DMS153 (cell line): Measurements from ENCODE around the gene ANO10.
"Not testable (repeated sequence)": the region's sequence is repeated elsewhere in the genome, so short reads cannot be mapped to it uniquely, and the experiment has no call there.

Experiments used
- DNase-seq: peaks from one replicate; lab custom pipeline; 2025; lab: John Stamatoyannopoulos, UW

ANO10 gene

DNA sequence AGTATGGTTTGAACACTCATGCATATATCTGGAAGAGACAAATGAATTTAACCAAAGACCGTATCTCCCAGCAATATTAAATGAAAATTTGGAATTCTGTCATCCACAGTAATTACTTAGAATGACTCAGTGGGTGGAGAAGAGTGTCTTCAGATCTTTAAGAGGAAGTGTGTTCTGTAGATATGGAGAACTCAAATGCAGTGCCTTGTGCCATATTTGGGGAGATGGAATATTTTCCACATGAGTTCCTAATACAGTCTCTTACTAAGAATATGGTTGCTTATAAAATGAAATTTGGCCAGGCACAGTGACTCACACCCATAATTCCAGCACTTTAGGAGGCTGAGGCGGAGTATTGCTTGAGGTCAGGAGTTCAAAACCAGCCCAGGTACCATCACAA lies 40.5 kb downstream of the ANO10 start:
- DNase-seq: no peak

GRCh38 chr3:43580181-43580580 lies 41.6 kb downstream of the ANO10 start:
- no peak for DNase-seq

- DNase-seq: no peak
These were observed 48.2 kb downstream of the ANO10 start for GRCh38 chr3:43573576-43573975.

DNA sequence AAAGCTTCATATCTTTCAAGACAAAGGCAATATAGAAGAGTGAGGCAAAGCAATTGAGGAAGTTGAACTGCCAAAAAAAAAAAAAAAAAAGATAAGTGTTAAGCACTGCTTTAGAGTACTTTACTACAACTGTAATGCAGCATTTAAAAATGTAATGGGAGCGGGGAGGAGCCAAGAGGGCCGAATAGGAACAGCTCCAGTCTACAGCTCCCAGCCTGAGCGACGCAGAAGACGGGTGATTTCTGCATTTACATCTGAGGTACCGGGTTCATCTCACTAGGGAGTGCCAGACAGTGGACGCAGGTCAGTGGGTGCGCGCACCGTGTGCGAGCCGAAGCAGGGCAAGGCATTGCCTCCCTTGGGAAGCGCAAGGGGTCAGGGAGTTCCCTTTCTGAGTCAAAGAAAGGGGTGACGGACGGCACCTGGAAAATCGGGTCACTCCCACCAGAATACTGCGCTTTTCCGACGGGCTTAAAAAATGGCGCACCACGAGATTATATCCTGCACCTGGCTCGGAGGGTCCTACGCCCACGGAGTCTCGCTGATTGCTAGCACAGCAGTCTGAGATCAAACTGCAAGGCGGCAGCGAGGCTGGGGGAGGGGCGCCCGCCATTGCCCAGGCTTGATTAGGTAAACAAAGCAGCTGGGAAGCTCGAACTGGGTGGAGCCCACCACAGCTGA lies 56.0 kb downstream of the ANO10 start:
- not testable (repeated sequence) for DNase-seq

GRCh38 chr3:43559961-43560360 lies 61.9 kb downstream of the ANO10 start:
- DNase-seq: no peak

DNA sequence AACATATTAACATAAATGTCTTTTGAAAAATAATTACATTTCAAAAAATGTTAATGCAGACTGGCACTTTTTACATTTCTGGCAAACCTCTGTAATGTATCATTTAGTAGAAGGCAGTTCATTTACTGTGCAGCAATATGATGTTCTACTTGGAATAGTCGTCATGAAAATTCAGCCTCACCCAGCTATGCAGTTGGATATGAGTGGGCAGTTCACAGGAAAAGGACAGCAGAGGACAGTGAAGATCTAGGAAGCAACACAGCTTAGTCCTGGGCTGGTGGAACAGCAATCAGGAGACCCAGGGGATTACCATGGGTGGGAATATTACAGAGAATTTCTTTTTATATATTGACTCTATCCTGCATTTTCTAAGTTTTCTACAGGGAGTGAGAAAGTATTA lies 63.6 kb downstream of the ANO10 start:
- DNase-seq: no peak

DNA sequence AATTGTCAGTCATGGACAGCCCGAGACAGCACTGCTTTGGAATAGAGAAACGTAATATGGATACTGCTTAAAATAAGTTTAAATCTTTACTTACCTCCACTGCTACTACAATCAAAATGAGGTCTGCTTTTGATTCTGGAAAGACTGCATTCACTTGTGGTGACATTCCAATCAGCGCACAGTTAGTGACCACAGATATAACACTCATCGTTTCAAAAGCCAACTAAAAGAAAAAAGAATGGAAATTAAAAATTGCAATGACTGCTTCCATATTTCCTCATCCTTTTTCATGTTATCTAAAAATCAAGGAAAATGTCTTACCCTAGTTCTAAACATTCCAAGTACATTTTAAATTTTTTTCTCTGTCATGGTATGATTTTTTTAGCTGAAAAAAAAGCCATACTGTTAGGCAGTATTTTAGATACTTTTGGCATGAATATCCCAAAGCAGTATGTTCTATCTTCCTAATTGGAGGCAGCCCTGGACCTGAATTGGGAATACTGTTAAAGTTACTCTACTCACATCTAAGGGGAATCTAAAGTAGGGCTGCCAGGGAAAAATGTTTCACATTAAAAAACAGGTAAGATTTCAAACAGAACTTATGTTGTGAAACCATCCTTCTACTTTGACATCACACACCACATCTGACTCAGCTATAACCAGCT lies 72.1 kb downstream of the ANO10 start:
- DNase-seq: no peak

DNA sequence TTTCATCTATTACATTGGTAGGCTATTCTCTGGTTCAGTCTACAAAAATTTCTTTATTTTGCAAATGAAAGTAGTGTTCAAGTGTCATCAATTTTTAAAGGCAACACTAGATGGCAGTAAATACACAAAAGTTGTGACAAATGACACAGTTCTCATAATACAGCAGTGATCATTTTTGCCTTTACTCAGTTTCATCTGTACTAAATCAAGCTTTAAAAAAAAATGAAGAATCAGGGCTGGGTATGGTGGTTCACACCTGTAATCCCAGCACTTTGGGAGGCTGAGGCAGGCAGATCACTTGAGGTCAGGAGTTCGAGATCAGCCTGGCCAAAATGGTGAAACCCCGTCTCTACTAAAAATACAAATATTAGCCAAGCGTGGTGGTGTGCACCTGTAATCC lies 77.5 kb downstream of the ANO10 start:
- not testable (repeated sequence) for DNase-seq

GRCh38 chr3:43542328-43543043 lies 79.3 kb downstream of the ANO10 start:
- DNase-seq: no peak

GRCh38 chr3:43540624-43541023 lies 81.2 kb downstream of the ANO10 start:
- no peak for DNase-seq

DNA sequence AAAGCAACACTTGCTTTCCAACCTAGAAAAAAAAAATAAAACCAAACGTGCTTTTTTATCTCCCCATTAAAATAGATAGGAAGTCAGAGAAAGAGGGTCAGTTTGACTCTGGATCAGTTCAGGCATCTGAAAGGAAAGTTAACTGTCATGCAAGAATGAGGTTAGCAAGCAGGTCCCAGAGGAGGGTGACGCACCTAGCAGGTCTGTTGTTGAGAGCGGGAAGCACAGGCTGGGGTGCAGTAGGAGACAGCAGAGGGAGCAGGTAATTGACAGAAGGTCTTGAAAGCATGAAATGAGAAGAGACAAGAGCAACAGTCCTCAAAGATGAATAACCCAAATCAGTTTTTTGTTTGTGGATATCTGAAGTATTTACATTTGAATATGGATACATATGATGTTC lies 82.5 kb downstream of the ANO10 start:
- no peak for DNase-seq

GRCh38 chr3:43537225-43537624 lies 84.6 kb downstream of the ANO10 start:
- DNase-seq: no peak

DNA sequence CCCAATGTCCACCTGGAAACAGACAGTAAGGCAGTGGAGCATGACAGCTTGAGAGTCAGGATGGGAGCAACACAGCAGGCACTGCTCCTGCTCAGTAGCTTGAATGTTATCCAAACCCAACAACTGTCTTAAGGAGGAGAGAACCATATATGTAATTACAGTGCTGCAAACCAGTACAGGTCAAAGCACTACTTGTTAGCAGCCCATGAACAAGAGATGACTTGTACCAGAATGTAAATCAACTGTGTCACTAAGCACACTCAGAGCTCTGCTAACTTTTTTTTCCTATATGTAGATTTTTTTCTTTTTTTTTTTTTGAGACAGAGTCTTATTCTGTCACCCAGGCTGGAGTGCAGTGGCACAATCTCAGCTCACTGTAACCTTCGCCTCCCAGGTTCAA lies 87.1 kb downstream of the ANO10 start:
- no peak for DNase-seq

GRCh38 chr3:43533009-43533408 lies 88.8 kb downstream of the ANO10 start:
- no peak for DNase-seq

DNA sequence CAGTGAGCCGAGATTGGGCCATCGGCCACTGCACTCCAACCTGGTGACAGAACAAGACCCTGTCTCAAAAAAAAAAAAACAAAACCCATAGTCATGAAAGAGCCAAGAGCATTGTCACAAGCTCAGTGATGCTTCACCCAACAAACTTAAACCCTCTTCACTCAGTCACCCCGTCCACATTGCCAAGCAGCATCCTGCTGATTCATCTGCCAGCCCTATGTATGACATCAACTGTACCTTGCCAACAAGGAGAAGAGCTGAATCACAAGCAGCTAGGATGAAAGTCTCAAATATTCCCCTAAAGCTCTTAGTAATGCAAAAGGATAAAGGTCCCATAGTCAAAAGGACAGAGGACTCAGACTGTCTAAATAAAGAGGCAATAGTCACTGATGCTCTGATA lies 90.0 kb downstream of the ANO10 start:
- DNase-seq: no peak

- no peak for DNase-seq
These were observed 93.2 kb downstream of the ANO10 start for GRCh38 chr3:43528498-43529099.

GRCh38 chr3:43526956-43527355 lies 94.9 kb downstream of the ANO10 start:
- DNase-seq: no peak

DNA sequence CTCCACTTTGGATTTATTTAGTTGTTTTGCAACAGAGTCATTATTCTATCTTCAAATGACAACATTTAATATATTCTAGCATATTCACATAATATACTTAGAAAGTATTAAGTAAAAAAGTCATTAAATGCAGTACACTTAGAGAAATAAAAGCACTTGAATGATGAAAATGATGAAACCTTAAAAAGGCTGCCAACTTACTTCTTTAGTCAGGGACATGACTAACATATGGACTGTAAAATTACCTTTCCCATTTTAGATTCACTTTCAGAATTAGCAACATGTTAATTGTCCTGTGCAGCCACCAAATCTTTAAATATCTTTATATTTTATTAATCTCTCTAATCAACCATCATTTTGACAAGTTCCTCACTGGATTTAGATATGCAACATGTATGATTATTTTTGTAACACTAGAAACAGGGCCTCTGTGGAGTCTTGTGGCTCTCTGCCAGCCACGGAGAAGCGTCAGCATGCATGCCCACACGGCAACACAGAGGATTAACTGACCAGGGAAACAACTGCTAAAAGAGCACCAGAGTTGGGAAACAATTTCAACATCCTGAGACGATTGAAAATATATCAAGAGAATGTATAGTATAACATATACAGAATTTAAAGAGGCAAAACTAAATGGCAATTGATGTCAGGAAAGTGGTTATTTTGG lies 95.7 kb downstream of the ANO10 start:
- no peak for DNase-seq

GRCh38 chr3:43525386-43525785 lies 96.4 kb downstream of the ANO10 start:
- DNase-seq: no peak

- DNase-seq: no peak
These were observed 98.3 kb downstream of the ANO10 start for GRCh38 chr3:43523454-43524053.

- no peak for DNase-seq
These were observed 99.0 kb downstream of the ANO10 start for GRCh38 chr3:43522727-43523362.
